ENCODE data around the gene BMPR1A. TPM values are rescaled to one million over a fixed set of nuclear protein-coding genes. Genes with fewer than 3 reads are reported as not detected.

BMPR1A gene
- total RNA-seq, 8 experiments from 2014 or later, result 15.8 to 44.1 (median 27.9) TPM

GRCh38 chr10:86775870-86776180 is 19.4 kb downstream of the BMPR1A start:
- ATAC-seq (replicated peaks in 6 of 8), result peak in 1 of 8 experiments; percentile 36
- Histone ChIP-seq H3K27ac (no peak overlapping the region), H3K4me3 (no peak overlapping the region), H3K4me1 (replicated peaks in 1 of 2) (peaks cover 0 to 11% of the 10 kb centered on the region in 2 donors)
- in situ Hi-C loops (cut with MboI; ENCODE audit: low pct_unique_long_range_greater_than_20kb in 2 of 9, low sequenced_read_pairs in 9 of 9, unreplicated experiment in 9 of 9), result no loop called here
- 52 to 100% (median 75%) methylated on average over 1 to 3 of the region's 3 CpGs for WGBS, 10 experiments

- in situ Hi-C loops (cut with MboI; ENCODE audit: low pct_unique_long_range_greater_than_20kb in 2 of 9, low sequenced_read_pairs in 9 of 9, unreplicated experiment in 9 of 9), result no loop called here
- H3K4me3 ChIP-seq, result no peak overlapping the region
- no peak overlapping the region for H3K27ac ChIP-seq
- WGBS, 10 experiments, result 0 to 100% (median 85%) methylated on average over 1 to 5 of the region's 5 CpGs
- peaks cover 0 to 11% of the 10 kb centered on the region in 2 donors for H3K4me1 ChIP-seq (replicated peaks in 1 of 2)
- peak in 3 of 8 experiments; percentile 29 to 52 (median 38) for ATAC-seq (replicated peaks in 6 of 8)
Measured at GRCh38 chr10:86779220-86780017, 23.0 kb downstream of the BMPR1A start.

DNA sequence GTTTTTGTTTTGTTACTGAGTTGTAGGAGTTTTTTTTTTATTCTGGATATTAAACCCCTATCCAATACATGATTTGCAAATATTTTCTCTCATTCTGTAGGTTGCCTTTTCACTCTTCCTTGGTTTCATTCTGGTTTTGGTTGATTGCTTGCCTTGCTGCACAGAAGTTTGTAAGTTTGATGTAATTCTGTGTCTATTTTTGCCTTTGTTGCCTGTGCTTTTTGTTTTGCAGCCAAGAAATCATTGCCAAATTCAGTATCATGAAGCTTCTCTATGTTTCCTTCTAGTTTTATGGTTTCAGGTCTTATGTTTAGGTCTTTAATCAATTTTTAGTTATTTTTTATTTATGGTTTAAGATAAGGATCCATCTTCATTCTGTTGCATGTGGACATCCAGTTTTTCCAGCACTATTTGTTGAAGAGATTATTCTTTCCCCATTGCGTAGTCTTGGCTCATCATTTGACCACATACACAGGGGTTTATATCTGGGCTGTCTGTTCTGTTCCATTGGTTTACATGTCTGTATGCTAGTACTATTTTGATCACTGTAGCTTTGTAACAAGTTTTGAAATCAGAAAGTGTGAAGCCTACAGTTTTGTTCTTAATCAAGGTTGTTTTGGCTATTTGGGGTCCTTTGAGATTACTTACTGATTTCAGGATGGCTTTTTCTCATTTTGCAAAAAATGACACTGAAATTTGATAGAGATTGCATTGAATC is 26.4 kb downstream of the BMPR1A start:
- Histone ChIP-seq H3K4me3 (no peak overlapping the region), H3K4me1 (replicated peaks in 1 of 2) (peaks cover 3 to 15% of the 10 kb centered on the region in 2 donors), H3K27ac (no peak overlapping the region)
- ATAC-seq (replicated peaks in 6 of 8), result no peak
- whole genome bisulfite sequencing, 10 experiments, result 100% methylated on average over 1 of the region's 1 CpG; no CpG with 5 or more reads in 1 of the 10 experiments
- in situ Hi-C loops (cut with MboI; ENCODE audit: low pct_unique_long_range_greater_than_20kb in 2 of 9, low sequenced_read_pairs in 9 of 9, unreplicated experiment in 9 of 9), result no loop called here

DNA sequence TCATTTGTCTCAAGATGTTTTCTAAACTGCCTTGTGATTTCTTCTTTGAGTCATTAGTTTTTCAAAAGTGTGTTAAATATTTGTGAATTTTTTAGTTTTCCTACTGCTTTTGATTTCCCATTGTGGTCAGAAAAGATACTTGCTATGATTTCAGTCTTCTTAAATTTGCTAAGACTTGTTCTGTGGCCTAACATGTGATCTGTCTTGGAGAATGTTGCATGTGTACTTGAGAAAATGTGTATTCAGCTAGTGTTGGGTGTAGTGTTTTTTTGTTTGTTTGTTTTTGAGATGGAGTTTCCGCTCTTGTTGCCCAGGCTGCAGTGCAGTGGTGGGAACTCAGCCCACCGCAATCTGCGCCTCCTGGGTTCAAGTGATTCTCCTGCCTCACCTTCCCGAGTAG is 28.6 kb downstream of the BMPR1A start:
- Histone ChIP-seq H3K27ac (no peak overlapping the region), H3K4me3 (no peak overlapping the region), H3K4me1 (replicated peaks in 1 of 2) (peaks cover 3 to 15% of the 10 kb centered on the region in 2 donors)
- in situ Hi-C loops (cut with MboI; ENCODE audit: low pct_unique_long_range_greater_than_20kb in 2 of 9, low sequenced_read_pairs in 9 of 9, unreplicated experiment in 9 of 9), result no loop called here
- 83 to 100% (median 93%) methylated on average over 1 to 4 of the region's 4 CpGs; no CpG with 5 or more reads in 5 of the 10 experiments for WGBS, 10 experiments
- peak in 1 of 8 experiments; percentile 60 for ATAC-seq (replicated peaks in 6 of 8)

- H3K4me3 ChIP-seq, result no peak overlapping the region
- peak in 2 of 8 experiments; percentile 46 to 54 for ATAC-seq (replicated peaks in 6 of 8)
- peaks cover 3 to 15% of the 10 kb centered on the region in 2 donors for H3K4me1 ChIP-seq (replicated peaks in 1 of 2)
- WGBS, 10 experiments, result 27 to 76% (median 60%) methylated on average over 2 to 5 of the region's 5 CpGs
- in situ Hi-C loops (cut with MboI; ENCODE audit: low pct_unique_long_range_greater_than_20kb in 2 of 9, low sequenced_read_pairs in 9 of 9, unreplicated experiment in 9 of 9), result no loop called here
- H3K27ac ChIP-seq, result no peak overlapping the region
Measured at GRCh38 chr10:86785968-86786367, 29.5 kb downstream of the BMPR1A start.

GRCh38 chr10:86786368-86786767 is 29.9 kb downstream of the BMPR1A start:
- no peak overlapping the region for H3K27ac ChIP-seq
- in situ Hi-C loops (cut with MboI; ENCODE audit: low pct_unique_long_range_greater_than_20kb in 2 of 9, low sequenced_read_pairs in 9 of 9, unreplicated experiment in 9 of 9), result no loop called here
- WGBS, 10 experiments, result 11 to 85% (median 53%) methylated on average over 1 to 4 of the region's 4 CpGs
- H3K4me1 ChIP-seq (replicated peaks in 1 of 2), result peaks cover 3 to 15% of the 10 kb centered on the region in 2 donors
- peak in 3 of 8 experiments; percentile 12 to 34 (median 29) for ATAC-seq (replicated peaks in 6 of 8)
- no peak overlapping the region for H3K4me3 ChIP-seq

DNA sequence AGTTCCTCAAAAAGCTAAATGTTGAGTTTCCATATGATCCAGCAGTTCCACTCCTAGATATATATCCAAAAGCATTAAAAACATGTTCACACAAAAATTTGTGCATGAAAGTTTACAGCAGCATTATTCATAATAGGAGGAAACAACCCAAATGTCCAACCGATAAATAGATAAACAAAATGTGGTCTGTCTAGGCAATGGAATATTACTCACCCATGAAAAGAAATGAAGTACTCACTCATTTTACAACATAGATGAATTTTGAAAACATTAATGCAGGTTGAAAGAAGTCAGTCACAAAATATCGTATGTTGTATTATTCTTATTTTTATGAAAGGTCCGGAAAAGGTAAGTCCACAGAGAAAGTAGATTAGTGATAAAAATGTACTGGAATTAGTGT is 34.0 kb downstream of the BMPR1A start:
- ATAC-seq (replicated peaks in 6 of 8), result no peak
- WGBS, 10 experiments, result 89 to 100% (median 99%) methylated on average over 2 to 3 of the region's 3 CpGs
- Histone ChIP-seq H3K4me3 (no peak overlapping the region), H3K4me1 (replicated peaks in 1 of 2) (peaks cover 3 to 16% of the 10 kb centered on the region in 2 donors), H3K27ac (no peak overlapping the region)
- in situ Hi-C loops (cut with MboI; ENCODE audit: low pct_unique_long_range_greater_than_20kb in 2 of 9, low sequenced_read_pairs in 9 of 9, unreplicated experiment in 9 of 9), result no loop called here

DNA sequence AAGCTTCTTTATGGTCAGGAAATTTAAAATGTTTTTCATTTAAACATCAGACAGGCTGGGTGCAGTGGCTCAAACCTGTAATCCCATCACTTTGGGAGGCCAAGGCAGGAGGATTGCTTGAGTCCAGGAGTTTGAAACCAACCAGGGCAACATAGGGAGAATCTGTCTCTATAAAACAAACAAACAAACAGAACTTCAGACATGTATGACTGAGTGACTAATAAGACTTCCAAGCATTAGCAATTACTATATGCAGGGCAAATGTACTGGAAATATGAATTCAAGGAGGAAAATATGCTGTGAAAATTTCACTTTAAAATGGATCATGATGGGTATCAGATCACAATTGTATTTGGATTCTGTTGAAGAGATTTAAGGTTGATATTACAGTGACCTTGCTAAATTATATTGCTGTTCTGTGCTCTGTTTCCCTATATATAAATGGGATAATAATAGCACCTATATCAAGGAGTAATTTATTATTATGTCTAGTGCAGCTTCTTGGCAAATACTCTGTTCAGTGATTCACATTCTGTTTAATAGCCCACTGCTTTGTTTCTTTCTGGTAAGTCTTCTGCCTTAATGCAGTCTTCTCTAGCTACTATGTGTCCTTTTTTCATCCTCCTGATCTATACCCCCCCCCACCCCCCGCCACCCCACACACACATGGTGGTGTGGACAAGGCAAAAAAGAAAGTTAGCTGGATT is 36.2 kb downstream of the BMPR1A start:
- H3K27ac ChIP-seq, result no peak overlapping the region
- peaks cover 0 to 3% of the 10 kb centered on the region in 2 donors for H3K4me1 ChIP-seq (replicated peaks in 1 of 2)
- H3K4me3 ChIP-seq, result no peak overlapping the region
- in situ Hi-C loops (cut with MboI; ENCODE audit: low pct_unique_long_range_greater_than_20kb in 2 of 9, low sequenced_read_pairs in 9 of 9, unreplicated experiment in 9 of 9), result no loop called here
- peak in 5 of 8 experiments; percentile 20 to 74 (median 27) for ATAC-seq (replicated peaks in 6 of 8)
- WGBS, 10 experiments, result no CpG with 5 or more reads among the region's 1 CpG

- 35 to 100% (median 83%) methylated on average over 1 to 4 of the region's 4 CpGs; no CpG with 5 or more reads in 3 of the 10 experiments for WGBS, 10 experiments
- no peak for ATAC-seq (replicated peaks in 6 of 8)
- no peak overlapping the region for H3K4me3 ChIP-seq
- no peak overlapping the region for H3K27ac ChIP-seq
- peaks cover 0 to 6% of the 10 kb centered on the region in 2 donors for H3K4me1 ChIP-seq (replicated peaks in 1 of 2)
- in situ Hi-C loops (cut with MboI; ENCODE audit: low pct_unique_long_range_greater_than_20kb in 2 of 9, low sequenced_read_pairs in 9 of 9, unreplicated experiment in 9 of 9), result no loop called here
Measured at GRCh38 chr10:86793696-86794095, 37.3 kb downstream of the BMPR1A start.

GRCh38 chr10:86795353-86795752 is 38.9 kb downstream of the BMPR1A start:
- Histone ChIP-seq H3K27ac (no peak overlapping the region), H3K4me3 (no peak overlapping the region), H3K4me1 (replicated peaks in 1 of 2) (peaks cover 0 to 10% of the 10 kb centered on the region in 2 donors)
- in situ Hi-C loops (cut with MboI; ENCODE audit: low pct_unique_long_range_greater_than_20kb in 2 of 9, low sequenced_read_pairs in 9 of 9, unreplicated experiment in 9 of 9), result no loop called here
- 0 to 44% (median 17%) methylated on average over 1 to 3 of the region's 3 CpGs for WGBS, 10 experiments
- ATAC-seq (replicated peaks in 6 of 8), result peak in 7 of 8 experiments; percentile 30 to 87 (median 83)

DNA sequence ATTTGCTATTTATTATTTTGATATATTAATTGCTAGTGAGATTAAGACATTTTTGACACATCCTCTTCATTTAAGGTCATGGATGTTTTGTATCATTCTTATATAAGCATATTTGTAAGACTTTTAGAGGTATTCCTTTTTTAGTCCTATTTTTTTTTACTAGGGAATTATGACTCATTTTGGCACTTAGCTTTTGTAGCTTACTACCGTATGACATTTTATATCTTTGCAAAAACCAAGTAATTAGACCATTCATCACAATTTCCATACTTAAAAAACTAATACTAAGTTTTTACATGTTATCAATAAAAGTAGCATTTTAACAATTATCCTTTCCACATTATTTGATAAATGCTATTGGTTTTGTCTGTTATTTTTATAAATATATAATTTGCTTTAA is 41.6 kb downstream of the BMPR1A start:
- no peak for ATAC-seq (replicated peaks in 6 of 8)
- WGBS, 10 experiments, result 14 to 100% (median 77%) methylated on average over 1 of the region's 1 CpG; no CpG with 5 or more reads in 1 of the 10 experiments
- Histone ChIP-seq H3K27ac (no peak overlapping the region), H3K4me1 (replicated peaks in 1 of 2) (peaks cover 0 to 7% of the 10 kb centered on the region in 2 donors), H3K4me3 (no peak overlapping the region)
- in situ Hi-C loops (cut with MboI; ENCODE audit: low pct_unique_long_range_greater_than_20kb in 2 of 9, low sequenced_read_pairs in 9 of 9, unreplicated experiment in 9 of 9), result no loop called here

DNA sequence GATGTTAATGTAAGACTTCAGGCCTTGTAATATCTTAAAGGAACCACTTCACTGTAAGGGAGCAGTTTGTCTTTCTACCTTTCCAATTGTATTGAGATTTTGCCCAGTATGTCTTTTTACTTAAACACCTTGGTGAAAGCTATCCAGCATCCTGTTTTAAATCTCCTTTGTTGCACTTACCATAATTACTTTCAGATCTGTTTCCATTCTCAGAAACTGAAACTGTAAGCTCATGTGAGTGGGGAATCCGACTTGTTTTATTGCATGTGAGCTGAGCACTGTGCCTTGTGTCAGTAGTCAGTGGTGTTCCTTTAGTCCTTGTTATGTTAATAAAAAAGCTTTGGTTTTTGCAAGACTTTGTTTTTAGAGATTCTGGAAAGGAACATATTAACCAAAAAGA is 42.2 kb downstream of the BMPR1A start:
- Histone ChIP-seq H3K4me1 (replicated peaks in 1 of 2) (peaks cover 0 to 7% of the 10 kb centered on the region in 2 donors), H3K27ac (no peak overlapping the region), H3K4me3 (no peak overlapping the region)
- peak in 4 of 8 experiments; percentile 33 to 57 (median 35) for ATAC-seq (replicated peaks in 6 of 8)
- in situ Hi-C loops (cut with MboI; ENCODE audit: low pct_unique_long_range_greater_than_20kb in 2 of 9, low sequenced_read_pairs in 9 of 9, unreplicated experiment in 9 of 9), result no loop called here
- 0 to 40% (median 20%) methylated on average over 1 of the region's 1 CpG; no CpG with 5 or more reads in 5 of the 10 experiments for WGBS, 10 experiments

Data from motor neuron (in vitro differentiated cells).